GM23248 (cell line): ENCODE results near the gene DGKB.

ENCODE experiments used
- EZH2 ChIP-seq: fragments of 200-600 bp; sonication (generic); IDR thresholded peaks from 2 replicates; pipeline ENCODE4 v1.6.1; 2018; ENCODE audit warnings: antibody characterized with exemption, mild to moderate bottlenecking; ENCODE audit not compliant: insufficient read depth, poor library complexity, severe bottlenecking
- EZH2phosphoT487 ChIP-seq: fragments of 200-600 bp; sonication (generic); IDR thresholded peaks from 2 replicates; pipeline ENCODE4 v1.6.1; 2018; ENCODE audit warnings: antibody characterized with exemption, moderate library complexity, mild to moderate bottlenecking, low read depth; ENCODE audit not compliant: insufficient read depth

GRCh38 chr7:14747701-14748100, 154.8 kb downstream of the DGKB start:
- no peak for TF ChIP-seq EZH2
- no peak for TF ChIP-seq EZH2phosphoT487
